GM12874 (cell line): ENCODE results near the gene EPHA7.

ENCODE experiments used
- CTCF ChIP-seq: IDR thresholded peaks from 2 replicates; pipeline ENCODE4 v1.5.1; 2011; ENCODE audit warnings: low read depth, mild to moderate bottlenecking, control low read depth, low read length, moderate library complexity; ENCODE audit not compliant: insufficient read depth

EPHA7 gene

GRCh38 chr6:93369586-93370134, 49.7 kb downstream of the EPHA7 start:
- TF ChIP-seq CTCF = no peak

- TF ChIP-seq CTCF = no peak
Measured at GRCh38 chr6:93366506-93366905, 52.9 kb downstream of the EPHA7 start.

GRCh38 chr6:93365445-93365844, 53.9 kb downstream of the EPHA7 start:
- TF ChIP-seq CTCF = no peak

GRCh38 chr6:93358435-93358834, 60.9 kb downstream of the EPHA7 start:
- TF ChIP-seq CTCF = no peak

- no peak for TF ChIP-seq CTCF
Measured at GRCh38 chr6:93352604-93353003, 66.8 kb downstream of the EPHA7 start.

GRCh38 chr6:93351222-93351621, 68.1 kb downstream of the EPHA7 start:
- no peak for TF ChIP-seq CTCF

- TF ChIP-seq CTCF = no peak
Measured at GRCh38 chr6:93350774-93351173, 68.6 kb downstream of the EPHA7 start.

GRCh38 chr6:93344333-93344835, 75.0 kb downstream of the EPHA7 start:
- no peak for TF ChIP-seq CTCF
